GM12878 (cell line): ENCODE measurements around the gene KIF25. TPM values are rescaled to one million over a fixed set of nuclear protein-coding genes. Genes with fewer than 3 reads are reported as not detected.

Experiments
- ATAC-seq: fragments of 200-7000 bp; cut with Tn5 transposase; 3 replicates; pipeline ENCODE4 v1.9.1; 2020; ENCODE audit warnings: mild to moderate bottlenecking, moderate library complexity
- BruUV-seq: library from RNA; stranded (reverse); fragments of 400-500 nt; replicated peaks from 2 replicates; lab custom pipeline; 2021; lab: Mats Ljungman, UMichigan
- CTCF ChIA-PET: fragments of 300-600 bp; sonication (Branson Sonifier 250); formaldehyde crosslinking; extraction: SDS; loops from one replicate; lab custom pipeline; 2021; ENCODE audit warnings: inconsistent platforms; lab: Yijun Ruan, JAX
- POLR2A ChIA-PET: fragments of 350-600 bp; formaldehyde crosslinking; extraction: SDS; loops from one replicate; lab custom pipeline; 2021; ENCODE audit warnings: inconsistent platforms; lab: Charles Lee
- RAD21 ChIA-PET: fragments of 300-600 bp; sonication (Branson Sonifier 250); formaldehyde crosslinking; loops from one replicate; lab custom pipeline; 2023; ENCODE audit warnings: antibody characterized with exemption; ENCODE audit not compliant: unreplicated experiment; lab: Charles Lee
- SMC1A ChIA-PET: fragments of 300-600 bp; sonication (Branson Sonifier 250); formaldehyde crosslinking; loops from one replicate; lab custom pipeline; 2023; ENCODE audit not compliant: unreplicated experiment, uncharacterized antibody; lab: Charles Lee
- DNase-seq: peaks from one replicate; pipeline ENCODE4 v3.0.0-alpha.2; 2011; ENCODE audit warnings: low read depth, low spot score
- FAIRE-seq: peaks from 3 replicates; lab custom pipeline; 2011; peaks lifted over from hg19 to GRCh38; lab: Jason Lieb, UNC
- H2AFZ ChIP-seq: 2 replicates; pipeline ENCODE4 v1.6.0; 2011; ENCODE audit warnings: low read depth, low read length, control low read depth; ENCODE audit not compliant: control insufficient read depth
- H3K27ac ChIP-seq: 2 replicates; pipeline ENCODE4 v1.5.1; 2011; ENCODE audit warnings: control low read depth; ENCODE audit not compliant: control insufficient read depth, insufficient read depth
- H3K27me3 ChIP-seq, 2 experiments: replicated peaks in 1 of 2; 2 replicates each; pipeline versions ENCODE4 v1.6.0 to v1.6.1; 2011; ENCODE audit warnings: low read length in 1 of 2; ENCODE audit not compliant: control insufficient read depth in 2 of 2, insufficient read depth in 2 of 2
- H3K36me3 ChIP-seq, 2 experiments: 2 replicates each; pipeline ENCODE4 v1.5.1; 2011; ENCODE audit warnings: low read length in 1 of 2; ENCODE audit not compliant: control insufficient read depth in 2 of 2, insufficient read depth in 2 of 2
- H3K4me1 ChIP-seq: 2 replicates; pipeline ENCODE4 v1.6.1; 2011; ENCODE audit warnings: mild to moderate bottlenecking, low read length, moderate library complexity, mixed read lengths; ENCODE audit not compliant: control insufficient read depth, insufficient read depth
- H3K4me2 ChIP-seq: 2 replicates; pipeline ENCODE4 v1.6.0; 2011; ENCODE audit warnings: control low read depth; ENCODE audit not compliant: control insufficient read depth, insufficient read depth
- H3K4me3 ChIP-seq: fragments of 200-600 bp; sonication (generic); 2 replicates; pipeline ENCODE4 v1.5.1; 2016
- H3K79me2 ChIP-seq: 2 replicates; pipeline ENCODE4 v1.6.0; 2011; ENCODE audit warnings: low read length; ENCODE audit not compliant: control insufficient read depth, insufficient read depth
- H3K9ac ChIP-seq: 2 replicates; pipeline ENCODE4 v1.8.0; 2011; ENCODE audit warnings: low read length, control low read depth, mixed read lengths; ENCODE audit not compliant: control insufficient read depth, insufficient read depth
- H3K9me3 ChIP-seq: replicated peaks from 3 replicates; pipeline ENCODE4 v1.5.1; 2011; ENCODE audit warnings: mild to moderate bottlenecking, low read length; ENCODE audit not compliant: control insufficient read depth, insufficient read depth
- H4K20me1 ChIP-seq: 2 replicates; pipeline ENCODE4 v1.6.0; 2011; ENCODE audit not compliant: control insufficient read depth, insufficient read depth
- BCL11A ChIP-seq: IDR thresholded peaks from 2 replicates; pipeline ENCODE4 v1.6.1; 2011; ENCODE audit warnings: low read depth, low read length
- BRCA1 ChIP-seq: IDR thresholded peaks from 2 replicates; pipeline ENCODE4 v1.6.1; 2011; ENCODE audit warnings: low read depth, low read length, improper control_type of control experiment
- CHD1 ChIP-seq: IDR thresholded peaks from 2 replicates; pipeline ENCODE4 v1.6.1; 2012; ENCODE audit warnings: low read depth, low read length, improper control_type of control experiment
- EGR1 ChIP-seq, 2 experiments: IDR thresholded peaks; 1 replicate in 1 of 2; 2 replicates in 1 of 2; pipeline ENCODE4 v1.6.1; 2011 to 2012; ENCODE audit warnings: low read depth in 2 of 2, low read length in 2 of 2, borderline replicate concordance in 1 of 2, mild to moderate bottlenecking in 1 of 2, moderate library complexity in 1 of 2
- GATAD2B ChIP-seq: fragments of 450-650 bp; conservative IDR thresholded peaks from 2 replicates; pipeline ENCODE4 v1.6.1; 2017; ENCODE audit warnings: low read depth, mild to moderate bottlenecking, moderate library complexity
- HDGF ChIP-seq: fragments of 450-650 bp; IDR thresholded peaks from 2 replicates; pipeline ENCODE4 v1.6.1; 2016; ENCODE audit warnings: antibody characterized with exemption
- MTA3 ChIP-seq: IDR thresholded peaks from 2 replicates; pipeline ENCODE4 v1.6.1; 2012; ENCODE audit warnings: low read length, inconsistent platforms, borderline replicate concordance
- MXI1 ChIP-seq: fragments of 150-350 bp; IDR thresholded peaks from 2 replicates; pipeline ENCODE4 v1.6.1; 2011; ENCODE audit warnings: low read depth, mild to moderate bottlenecking, inconsistent platforms, low read length, improper control_type of control experiment
- MYB ChIP-seq: fragments of 150-350 bp; IDR thresholded peaks from 2 replicates; pipeline ENCODE4 v1.6.1; 2014; ENCODE audit warnings: mild to moderate bottlenecking, low read depth, low read length, borderline replicate concordance
- NR2C2 ChIP-seq: IDR thresholded peaks from 2 replicates; pipeline ENCODE4 v1.6.1; 2011; ENCODE audit warnings: borderline replicate concordance, low read depth; ENCODE audit not compliant: control insufficient read depth, insufficient read length
- SRF ChIP-seq, 2 experiments: IDR thresholded peaks; 2 replicates each; pipeline ENCODE4 v1.6.1; 2011; ENCODE audit warnings: low read depth in 2 of 2, low read length in 2 of 2, mild to moderate bottlenecking in 1 of 2, moderate library complexity in 1 of 2
- STAT3 ChIP-seq: IDR thresholded peaks from 2 replicates; pipeline ENCODE4 v1.6.1; 2011; ENCODE audit warnings: low read depth, low read length, improper control_type of control experiment
- ZNF622 ChIP-seq: fragments of 450-650 bp; IDR thresholded peaks from 2 replicates; pipeline ENCODE4 v1.6.1; 2017; ENCODE audit warnings: mild to moderate bottlenecking, inconsistent platforms
- WGBS: methylation state at CpG from one replicate; pipeline ENCODE4 v1.1.6; 2016; ENCODE audit warnings: low lambda C conversion rate; ENCODE audit not compliant: insufficient replicate concordance, insufficient coverage; ENCODE audit errors: missing lambda C conversion rate; 5-methylcytosine and 5-hydroxymethylcytosine counted together
- in situ Hi-C: fragments of 300-500 bp; cut with MboI; formaldehyde crosslinking; loops from 9 replicates; pipeline ENCODE4 v1.14.3; 2018; ENCODE audit warnings: mixed read lengths
- intact Hi-C: fragments of 100-400 bp; cut with micrococcal nuclease; formaldehyde crosslinking; loops from one replicate; pipeline ENCODE4 v1.14.2; 2022; ENCODE audit not compliant: unreplicated experiment
- polyA plus RNA-seq, 11 experiments: library from polyadenylated mRNA; depleted of rRNA in 4 of 11; unstranded in 6 of 11; stranded (reverse) in 5 of 11; fragments of >200 nt; fragmentation: Nextera tagmentation in 4 of 11; fragmentation: Illumina TruSeq in 1 of 11; extraction: Ambion mirVana in 4 of 11; extraction: Trizol in 1 of 11; gene quantifications; 1 replicate in 1 of 11; 2 replicates in 10 of 11; pipeline versions ENCODE4 v1.2.1 to v1.2.3, GENCODE V29; 2011 to 2016; ENCODE audit warnings: inconsistent platforms in 2 of 11, missing spikeins in 2 of 11, low read depth in 1 of 11
- total RNA-seq, 4 experiments: library from RNA; depleted of rRNA in 3 of 4; stranded (reverse); fragments of >200 nt in 3 of 4; fragmentation: Illumina TruSeq in 1 of 4; extraction: Trizol in 1 of 4; gene quantifications; 2 replicates each; pipeline versions ENCODE4 v1.2.1 to v1.2.3, GENCODE V29; 2013 to 2021
- TF ChIP-seq, protein P1 (sequence below): IDR thresholded peaks from 2 replicates; pipeline ENCODE4 v1.6.1; 2011; ENCODE audit warnings: low read depth, mild to moderate bottlenecking, low read length, moderate library complexity, borderline replicate concordance; ENCODE audit errors: extremely low read depth
- TF ChIP-seq, protein P2 (sequence below): fragments of 450-650 bp; conservative IDR thresholded peaks from 2 replicates; pipeline ENCODE4 v1.6.1; 2017; ENCODE audit warnings: mild to moderate bottlenecking, moderate library complexity
- TF ChIP-seq, protein P3 (sequence below): IDR thresholded peaks from 2 replicates; pipeline ENCODE4 v1.6.1; 2011; ENCODE audit warnings: mild to moderate bottlenecking, low read depth, low read length, moderate library complexity; ENCODE audit not compliant: insufficient replicate concordance
- TF ChIP-seq, protein P4 (sequence below): fragments of 450-650 bp; IDR thresholded peaks from 2 replicates; pipeline ENCODE4 v1.6.1; 2017; ENCODE audit warnings: low read depth, mild to moderate bottlenecking, moderate library complexity

KIF25 gene
- total and polyA plus RNA-seq, 10 of the 15 experiments (the other 5 are each of a cell fraction or from before 2014, with no cell fraction given), result not detected

DNA sequence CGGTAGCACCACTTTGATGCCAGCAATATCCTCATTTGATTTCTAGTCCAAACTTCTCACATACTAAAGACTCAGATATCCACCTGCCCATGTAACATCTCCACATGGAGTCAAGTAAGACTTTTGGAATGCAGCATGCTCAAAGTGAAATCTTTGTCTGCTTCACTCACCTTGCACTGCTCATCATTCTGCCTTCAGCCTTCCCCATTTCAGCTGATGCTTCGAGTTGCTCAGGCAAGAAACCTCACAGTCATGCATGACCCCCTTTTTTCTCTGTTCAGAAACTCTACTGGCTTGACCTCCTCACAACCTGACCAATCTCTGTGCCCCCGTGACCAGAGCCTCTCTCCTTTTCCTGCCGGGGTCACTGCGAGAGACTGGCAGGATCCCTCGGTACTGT is 41.0 kb upstream of the KIF25 start:
- ChIA-PET CTCF (no interaction called here), RAD21 (no interaction called here), SMC1A (no interaction called here), POLR2A (no interaction called here)
- DNase-seq, result no peak
- no peak for ATAC-seq
- Histone ChIP-seq H3K27me3 (no peaks in the 10 kb centered on the region), H3K36me3 (peaks cover 4 to 8% of the 10 kb centered on the region in 2 experiments; a peak in 3 of 4 replicates), H3K9ac (no peak overlapping the region), H3K9me3 (no peaks in the 10 kb centered on the region), H2AFZ (no peak overlapping the region), H3K4me2 (no peak overlapping the region), H3K27ac (no peak overlapping the region), H4K20me1 (no peaks in the 10 kb centered on the region), H3K4me1 (no peaks in the 10 kb centered on the region), H3K4me3 (no peak overlapping the region), H3K79me2 (no peaks in the 10 kb centered on the region)
- in situ Hi-C loops (no loop called here), intact Hi-C loops (no loop called here)
- FAIRE-seq, result no peak
- no TSS peak for BruUV-seq
- 98% methylated on average over 5 of the region's 6 CpGs for WGBS
- no peak for TF ChIP-seq HDGF
- no peak for TF ChIP-seq SRF (IDR thresholded peaks at IDR 0.05; ENCODE audit: low read depth in 2 of 2, low read length in 2 of 2)
- TF ChIP-seq, protein P1, sequence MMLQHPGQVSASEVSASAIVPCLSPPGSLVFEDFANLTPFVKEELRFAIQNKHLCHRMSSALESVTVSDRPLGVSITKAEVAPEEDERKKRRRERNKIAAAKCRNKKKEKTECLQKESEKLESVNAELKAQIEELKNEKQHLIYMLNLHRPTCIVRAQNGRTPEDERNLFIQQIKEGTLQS, result no peak
- TF ChIP-seq GATAD2B, result no peak
- TF ChIP-seq STAT3, result no peak
- TF ChIP-seq BRCA1, result no peak
- TF ChIP-seq, protein P2, sequence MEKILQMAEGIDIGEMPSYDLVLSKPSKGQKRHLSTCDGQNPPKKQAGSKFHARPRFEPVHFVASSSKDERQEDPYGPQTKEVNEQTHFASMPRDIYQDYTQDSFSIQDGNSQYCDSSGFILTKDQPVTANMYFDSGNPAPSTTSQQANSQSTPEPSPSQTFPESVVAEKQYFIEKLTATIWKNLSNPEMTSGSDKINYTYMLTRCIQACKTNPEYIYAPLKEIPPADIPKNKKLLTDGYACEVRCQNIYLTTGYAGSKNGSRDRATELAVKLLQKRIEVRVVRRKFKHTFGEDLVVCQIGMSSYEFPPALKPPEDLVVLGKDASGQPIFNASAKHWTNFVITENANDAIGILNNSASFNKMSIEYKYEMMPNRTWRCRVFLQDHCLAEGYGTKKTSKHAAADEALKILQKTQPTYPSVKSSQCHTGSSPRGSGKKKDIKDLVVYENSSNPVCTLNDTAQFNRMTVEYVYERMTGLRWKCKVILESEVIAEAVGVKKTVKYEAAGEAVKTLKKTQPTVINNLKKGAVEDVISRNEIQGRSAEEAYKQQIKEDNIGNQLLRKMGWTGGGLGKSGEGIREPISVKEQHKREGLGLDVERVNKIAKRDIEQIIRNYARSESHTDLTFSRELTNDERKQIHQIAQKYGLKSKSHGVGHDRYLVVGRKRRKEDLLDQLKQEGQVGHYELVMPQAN, result no peak
- TF ChIP-seq ZNF622, result no peak
- TF ChIP-seq MXI1, result no peak
- TF ChIP-seq EGR1 (IDR thresholded peaks at IDR 0.05; ENCODE audit: borderline replicate concordance in 1 of 2, low read depth in 2 of 2, low read length in 2 of 2), result no peak
- TF ChIP-seq NR2C2, result no peak
- no peak for TF ChIP-seq MYB
- TF ChIP-seq, protein P3, sequence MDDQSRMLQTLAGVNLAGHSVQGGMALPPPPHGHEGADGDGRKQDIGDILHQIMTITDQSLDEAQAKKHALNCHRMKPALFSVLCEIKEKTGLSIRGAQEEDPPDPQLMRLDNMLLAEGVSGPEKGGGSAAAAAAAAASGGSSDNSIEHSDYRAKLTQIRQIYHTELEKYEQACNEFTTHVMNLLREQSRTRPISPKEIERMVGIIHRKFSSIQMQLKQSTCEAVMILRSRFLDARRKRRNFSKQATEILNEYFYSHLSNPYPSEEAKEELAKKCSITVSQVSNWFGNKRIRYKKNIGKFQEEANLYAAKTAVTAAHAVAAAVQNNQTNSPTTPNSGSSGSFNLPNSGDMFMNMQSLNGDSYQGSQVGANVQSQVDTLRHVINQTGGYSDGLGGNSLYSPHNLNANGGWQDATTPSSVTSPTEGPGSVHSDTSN, result no peak
- TF ChIP-seq, protein P4, sequence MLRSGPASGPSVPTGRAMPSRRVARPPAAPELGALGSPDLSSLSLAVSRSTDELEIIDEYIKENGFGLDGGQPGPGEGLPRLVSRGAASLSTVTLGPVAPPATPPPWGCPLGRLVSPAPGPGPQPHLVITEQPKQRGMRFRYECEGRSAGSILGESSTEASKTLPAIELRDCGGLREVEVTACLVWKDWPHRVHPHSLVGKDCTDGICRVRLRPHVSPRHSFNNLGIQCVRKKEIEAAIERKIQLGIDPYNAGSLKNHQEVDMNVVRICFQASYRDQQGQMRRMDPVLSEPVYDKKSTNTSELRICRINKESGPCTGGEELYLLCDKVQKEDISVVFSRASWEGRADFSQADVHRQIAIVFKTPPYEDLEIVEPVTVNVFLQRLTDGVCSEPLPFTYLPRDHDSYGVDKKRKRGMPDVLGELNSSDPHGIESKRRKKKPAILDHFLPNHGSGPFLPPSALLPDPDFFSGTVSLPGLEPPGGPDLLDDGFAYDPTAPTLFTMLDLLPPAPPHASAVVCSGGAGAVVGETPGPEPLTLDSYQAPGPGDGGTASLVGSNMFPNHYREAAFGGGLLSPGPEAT, result no peak
- TF ChIP-seq CHD1, result no peak
- TF ChIP-seq MTA3, result no peak
- TF ChIP-seq BCL11A, result no peak
